ENCODE data around the gene DUSP10.

DUSP10 gene

GRCh38 chr1:221741703-221742554 lies at the start of gene DUSP10:
TSS of gene DUSP10 (minus strand) at chr1:221742089. CDS start at chr1:221739744, 2,345 bp downstream.
- peak within 1 kb of the TSS; percentile 95 for H2AFZ ChIP-seq (ENCODE audit: low read depth, low read length, severe bottlenecking)

GRCh38 chr1:221788466-221788865 lies 46.6 kb upstream of the DUSP10 start:
- H3K9ac ChIP-seq (ENCODE audit: low read length): no peak overlapping the region
- H2AFZ ChIP-seq (ENCODE audit: low read depth, low read length, severe bottlenecking): no peak overlapping the region
- no peak overlapping the region for H3K4me2 ChIP-seq (ENCODE audit: low read depth, low read length, poor library complexity, severe bottlenecking)
- H3K36me3 ChIP-seq (ENCODE audit: low read length): no peaks in the 10 kb centered on the region
- H3K27ac ChIP-seq (ENCODE audit: low read depth, low read length): no peak overlapping the region
- H3K27me3 ChIP-seq (ENCODE audit: low read length): no peaks in the 10 kb centered on the region
- no peaks in the 10 kb centered on the region for H3F3A ChIP-seq (ENCODE audit: insufficient read depth)
- no peak overlapping the region for H3K4me3 ChIP-seq (ENCODE audit: insufficient read depth, low read length, poor library complexity, severe bottlenecking)
- TF ChIP-seq EZH2phosphoT487 (conservative IDR thresholded peaks at IDR 0.05; ENCODE audit: low read length): no peak
- no peak for TF ChIP-seq CTCF (IDR thresholded peaks at IDR 0.05; ENCODE audit: insufficient read depth, low read length, poor library complexity, severe bottlenecking)
- H3K9me3 ChIP-seq (ENCODE audit: insufficient read depth, low read length): no peaks in the 10 kb centered on the region
- no peaks in the 10 kb centered on the region for H3K79me2 ChIP-seq (ENCODE audit: insufficient read depth, low read length)
- H4K20me1 ChIP-seq (ENCODE audit: low read depth, low read length): no peaks in the 10 kb centered on the region
- no peaks in the 10 kb centered on the region for H3K9me2 ChIP-seq (replicated peaks; ENCODE audit: insufficient read depth, low read length)

More at GRCh38 chr1:221741703-221742554, at the start of gene DUSP10:
- TF ChIP-seq CTCF (IDR thresholded peaks at IDR 0.05; ENCODE audit: insufficient read depth, low read length, poor library complexity, severe bottlenecking): no peak
- no peak for TF ChIP-seq EZH2phosphoT487 (conservative IDR thresholded peaks at IDR 0.05; ENCODE audit: low read length)
- peak within 1 kb of the TSS; percentile 93 for H3K4me3 ChIP-seq (ENCODE audit: insufficient read depth, low read length, poor library complexity, severe bottlenecking)
- H3K36me3 ChIP-seq (ENCODE audit: low read length): 0 out of 2 replicates have a peak, but pooled peaks cover 3% of the 10 kb centered on the region
- H3K27ac ChIP-seq (ENCODE audit: low read depth, low read length): peak within 1 kb of the TSS; percentile 64
- no peaks in the 10 kb centered on the region for H3K9me3 ChIP-seq (ENCODE audit: insufficient read depth, low read length)
- no peaks in the 10 kb centered on the region for H3F3A ChIP-seq (ENCODE audit: insufficient read depth)
- H3K79me2 ChIP-seq (ENCODE audit: insufficient read depth, low read length): no peaks in the 10 kb centered on the region
- no peaks in the 10 kb centered on the region for H3K27me3 ChIP-seq (ENCODE audit: low read length)
- H3K9ac ChIP-seq (ENCODE audit: low read length): peak within 1 kb of the TSS; percentile 63
- H3K4me2 ChIP-seq (ENCODE audit: low read depth, low read length, poor library complexity, severe bottlenecking): peak within 1 kb of the TSS; percentile 90
- no peaks in the 10 kb centered on the region for H3K9me2 ChIP-seq (replicated peaks; ENCODE audit: insufficient read depth, low read length)
- H4K20me1 ChIP-seq (ENCODE audit: low read depth, low read length): no peaks in the 10 kb centered on the region

- Histone ChIP-seq H3F3A (ENCODE audit: insufficient read depth) (no peaks in the 10 kb centered on the region), H4K20me1 (ENCODE audit: low read depth, low read length) (no peaks in the 10 kb centered on the region), H3K9me3 (ENCODE audit: insufficient read depth, low read length) (no peaks in the 10 kb centered on the region), H3K4me2 (ENCODE audit: low read depth, low read length, poor library complexity, severe bottlenecking) (no peak overlapping the region), H3K36me3 (ENCODE audit: low read length) (no peaks in the 10 kb centered on the region), H2AFZ (ENCODE audit: low read depth, low read length, severe bottlenecking) (no peak overlapping the region), H3K9me2 (replicated peaks; ENCODE audit: insufficient read depth, low read length) (no peaks in the 10 kb centered on the region), H3K4me3 (ENCODE audit: insufficient read depth, low read length, poor library complexity, severe bottlenecking) (no peak overlapping the region), H3K27ac (ENCODE audit: low read depth, low read length) (no peak overlapping the region), H3K79me2 (ENCODE audit: insufficient read depth, low read length) (no peaks in the 10 kb centered on the region), H3K9ac (ENCODE audit: low read length) (no peak overlapping the region), H3K27me3 (ENCODE audit: low read length) (no peaks in the 10 kb centered on the region)
- TF ChIP-seq CTCF (IDR thresholded peaks at IDR 0.05; ENCODE audit: insufficient read depth, low read length, poor library complexity, severe bottlenecking) (no peak), EZH2phosphoT487 (conservative IDR thresholded peaks at IDR 0.05; ENCODE audit: low read length) (no peak)
These were observed 44.8 kb upstream of the DUSP10 start for GRCh38 chr1:221786647-221787046.
